GM18499 (cell line): ENCODE data around the gene RNU1-1.
"Not testable (repeated sequence)": the region's sequence is repeated elsewhere in the genome, so short reads cannot be mapped to it uniquely, and the experiment has no call there.

Experiments
- ATAC-seq: cut with Tn5 transposase; IDR thresholded peaks from one replicate; pipeline ENCODE4 v1.9.1; 2021; ENCODE audit warnings: moderate number of reproducible peaks; ENCODE audit not compliant: insufficient read depth, unreplicated experiment

RNU1-1 gene

DNA sequence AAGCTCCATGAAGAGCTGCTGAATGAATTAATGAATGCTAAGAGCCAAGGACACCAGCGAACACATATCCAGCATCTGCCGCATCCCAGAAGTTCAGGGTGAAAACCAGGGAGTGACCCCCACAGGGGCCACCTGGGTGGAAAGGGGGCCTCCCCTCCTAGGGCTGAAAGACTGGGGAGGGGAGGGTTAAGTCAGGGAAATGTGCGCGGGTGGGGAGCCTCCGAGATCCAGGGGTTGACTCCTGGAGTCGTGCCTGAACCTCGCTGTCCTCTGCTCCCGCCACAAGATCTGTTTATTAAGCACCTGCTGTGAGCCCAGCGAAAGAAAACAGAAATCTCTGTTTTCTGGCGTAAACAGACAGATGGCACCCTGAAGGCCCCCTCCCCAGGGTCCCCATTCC is 16.0 kb downstream of the RNU1-1 start:
- ATAC-seq = not testable (repeated sequence)

DNA sequence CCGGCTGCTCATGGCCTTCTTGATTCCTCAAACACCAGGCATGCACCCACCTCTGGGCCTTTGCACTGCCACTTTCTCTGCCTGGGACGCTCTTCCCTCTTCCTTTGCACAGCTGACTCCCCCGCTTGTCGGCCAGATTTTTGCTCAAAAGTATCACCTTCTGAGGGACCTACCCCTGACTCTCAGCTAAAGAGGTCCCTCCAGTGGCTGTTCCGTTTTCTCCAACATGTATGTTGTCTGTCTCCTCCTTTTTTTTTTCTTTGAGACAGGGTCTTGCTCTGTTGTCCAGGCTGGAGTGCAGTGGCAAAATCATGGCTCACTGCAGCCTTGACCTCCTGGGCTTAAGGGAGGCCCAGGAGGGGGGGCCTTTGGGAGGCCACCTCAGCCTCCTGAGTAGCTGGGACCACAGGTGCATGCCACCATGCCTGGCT is 16.6 kb downstream of the RNU1-1 start:
- ATAC-seq = not testable (repeated sequence)

DNA sequence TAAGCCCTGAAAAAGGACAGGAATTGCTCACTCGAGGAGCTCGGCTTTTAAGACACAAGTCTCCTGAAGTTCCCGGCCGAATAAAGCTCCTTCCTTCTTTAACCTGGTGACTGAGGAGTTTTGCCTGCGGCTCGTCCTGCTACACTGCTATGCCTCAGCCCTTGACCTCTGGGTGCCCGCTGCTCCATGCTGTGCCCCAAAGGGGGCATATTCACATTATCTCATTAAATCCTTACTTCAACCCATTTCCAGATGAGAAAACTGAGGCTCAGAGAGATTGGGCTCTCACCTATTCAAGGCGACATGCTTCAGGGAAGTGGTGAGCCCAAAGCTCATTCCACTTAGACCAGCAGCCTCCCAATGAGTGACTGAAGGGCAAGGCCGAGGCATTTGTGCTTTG is 20.4 kb downstream of the RNU1-1 start:
- ATAC-seq = not testable (repeated sequence)

DNA sequence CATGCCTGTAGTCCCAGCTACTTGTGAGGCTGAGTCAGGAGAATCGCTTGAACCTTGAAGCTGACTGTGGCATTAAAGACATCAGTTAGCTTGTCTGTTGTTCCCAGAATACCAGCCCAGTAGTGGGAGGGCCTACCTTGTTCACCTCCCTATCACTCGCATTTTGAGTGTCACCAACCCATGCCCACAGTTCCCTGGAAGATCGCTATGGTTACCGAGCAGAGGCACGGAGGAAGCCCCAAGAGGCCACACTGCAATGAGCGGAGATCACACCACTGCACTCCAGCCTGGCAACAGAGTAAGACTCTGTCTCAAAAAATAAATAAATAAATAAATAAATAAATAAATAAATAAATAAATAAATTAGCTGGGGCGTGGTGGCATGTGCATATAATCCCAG is 21.1 kb downstream of the RNU1-1 start:
- not testable (repeated sequence) for ATAC-seq

DNA sequence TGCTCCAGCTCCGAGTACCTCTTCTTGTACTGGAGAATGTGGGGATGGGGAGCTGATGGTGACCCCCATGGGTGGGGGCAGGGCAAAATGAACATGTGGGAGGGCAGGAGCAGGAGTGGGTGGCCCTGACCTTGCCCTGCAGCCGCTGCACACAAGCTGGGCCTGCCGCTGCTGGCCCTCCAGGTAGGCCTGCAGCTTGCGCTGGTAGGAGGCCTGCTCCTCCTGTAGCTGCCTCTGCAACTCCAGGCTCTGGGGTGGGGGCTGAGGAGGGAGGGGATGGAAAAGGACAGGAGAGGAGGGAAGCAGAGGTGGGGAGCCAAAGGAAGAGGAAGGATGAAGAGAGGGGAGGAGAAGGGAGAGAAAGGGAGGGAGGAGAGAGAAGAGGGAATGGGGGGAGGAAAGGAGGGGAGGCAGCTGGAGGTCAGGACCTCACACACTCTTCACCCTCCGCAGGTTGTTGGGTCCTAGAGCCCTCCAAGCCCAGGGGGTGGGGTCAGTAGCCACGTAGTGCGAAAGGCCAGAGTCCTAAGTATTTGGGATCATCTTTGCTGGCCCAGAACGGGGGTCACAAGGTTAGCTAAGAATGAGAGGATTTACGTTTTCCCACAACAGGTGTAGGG is 22.9 kb downstream of the RNU1-1 start:
- no peak for ATAC-seq

DNA sequence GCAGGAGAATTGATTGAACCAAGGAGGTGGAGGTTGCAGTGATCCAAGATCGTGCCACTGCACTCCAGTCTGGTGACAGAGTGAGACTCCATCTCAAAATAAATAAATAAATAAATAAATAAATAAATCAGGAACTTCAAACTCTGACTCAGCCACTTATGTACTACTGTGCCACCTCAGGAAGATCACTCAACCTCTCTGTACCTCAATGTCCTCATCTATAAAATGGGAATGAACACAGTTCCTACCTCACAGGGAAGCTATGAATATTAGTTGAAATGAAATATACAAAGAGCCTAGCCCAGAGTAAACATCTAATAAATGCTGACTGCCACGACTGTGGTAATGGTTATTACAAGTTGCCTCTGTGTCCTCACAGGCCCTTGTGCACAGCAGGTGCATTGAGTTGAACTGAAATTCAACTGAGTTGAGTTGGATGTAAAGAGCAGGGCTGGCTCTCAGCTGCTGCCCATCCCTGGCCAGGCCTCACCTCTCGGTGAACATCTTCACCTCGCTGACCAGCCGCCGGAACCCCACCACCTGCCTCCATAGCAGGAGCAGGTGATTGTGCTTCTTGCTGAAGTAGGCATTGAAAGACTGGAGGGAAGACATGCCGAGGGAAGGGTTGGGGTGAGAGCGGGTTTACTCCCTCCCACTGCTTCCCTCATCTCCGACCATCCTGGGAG is 24.7 kb downstream of the RNU1-1 start:
- not testable (repeated sequence) for ATAC-seq

DNA sequence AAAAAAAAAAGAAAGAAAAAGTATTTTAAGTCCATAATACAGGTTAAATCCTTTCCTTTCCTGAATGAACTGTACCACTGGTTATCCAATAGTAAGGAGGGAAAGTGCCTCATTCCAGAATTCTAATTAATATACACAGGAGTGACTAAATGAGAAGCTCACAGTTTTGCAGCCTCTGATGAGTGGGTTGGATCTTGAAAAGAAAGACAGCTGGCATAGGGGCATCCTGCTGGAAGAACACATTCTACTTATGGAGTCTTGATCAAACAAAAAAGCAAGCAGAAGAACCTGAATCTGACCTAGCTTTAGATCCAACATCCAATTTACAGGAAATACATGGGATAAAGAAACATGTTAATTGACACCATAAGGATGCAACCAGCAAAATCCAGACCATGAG is 27.1 kb downstream of the RNU1-1 start:
- ATAC-seq = not testable (repeated sequence)

DNA sequence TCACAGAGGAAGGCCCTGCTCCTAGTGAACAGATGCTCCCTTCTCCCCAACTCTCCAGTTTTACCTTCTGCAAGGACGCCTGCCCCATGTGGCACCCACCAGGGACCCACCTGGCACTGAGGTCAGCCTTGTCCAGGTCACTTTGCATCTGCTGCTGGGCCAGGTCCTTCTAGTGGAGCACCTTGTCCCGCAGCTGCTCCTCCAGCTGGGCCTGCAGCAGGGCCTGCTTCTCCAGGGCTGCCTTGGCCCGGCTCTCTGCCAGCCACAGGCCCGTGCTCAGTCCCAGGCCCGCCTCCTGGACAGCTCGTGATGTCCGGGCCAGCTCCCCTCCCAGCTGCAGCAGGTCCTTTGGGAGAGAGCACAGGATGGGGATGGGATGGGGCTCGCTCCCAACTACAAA is 27.8 kb downstream of the RNU1-1 start:
- not testable (repeated sequence) for ATAC-seq

DNA sequence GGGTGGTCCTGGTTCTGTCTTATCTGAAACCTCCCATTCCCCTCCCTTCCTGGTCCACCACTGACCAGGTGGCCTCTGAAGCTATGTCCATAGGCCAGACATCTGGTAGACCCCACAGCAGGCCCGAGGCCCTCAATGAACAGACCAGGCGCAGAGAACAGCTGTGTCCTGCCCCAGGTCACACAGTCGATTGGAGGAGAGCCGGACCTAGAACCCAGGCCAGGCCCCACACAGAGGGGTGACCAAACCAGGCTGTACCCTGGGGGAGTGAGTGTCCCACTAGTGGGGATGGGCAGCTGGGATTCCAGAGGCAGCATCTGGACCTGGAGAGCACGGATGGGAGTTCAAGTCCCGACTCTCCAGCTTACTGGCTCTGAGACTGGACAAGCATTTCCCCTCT is 29.2 kb downstream of the RNU1-1 start:
- ATAC-seq = no peak

DNA sequence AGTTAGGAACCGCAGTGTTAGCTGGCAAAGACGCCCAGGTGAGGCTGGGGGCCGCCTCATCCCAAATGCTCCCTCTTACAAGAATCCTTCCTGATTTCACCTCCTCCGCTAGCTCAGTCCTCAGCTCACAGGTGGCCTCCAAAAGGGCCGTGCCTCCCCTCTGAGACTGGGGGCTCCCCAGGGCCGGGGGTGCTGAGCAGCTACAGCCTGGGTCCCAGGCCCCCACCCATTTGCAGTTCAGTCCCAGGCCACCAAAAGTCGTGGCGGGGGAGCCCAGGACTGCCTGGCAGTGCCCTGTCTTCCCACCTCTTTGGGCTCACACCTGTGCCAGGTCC is 29.6 kb downstream of the RNU1-1 start:
- ATAC-seq = no peak

DNA sequence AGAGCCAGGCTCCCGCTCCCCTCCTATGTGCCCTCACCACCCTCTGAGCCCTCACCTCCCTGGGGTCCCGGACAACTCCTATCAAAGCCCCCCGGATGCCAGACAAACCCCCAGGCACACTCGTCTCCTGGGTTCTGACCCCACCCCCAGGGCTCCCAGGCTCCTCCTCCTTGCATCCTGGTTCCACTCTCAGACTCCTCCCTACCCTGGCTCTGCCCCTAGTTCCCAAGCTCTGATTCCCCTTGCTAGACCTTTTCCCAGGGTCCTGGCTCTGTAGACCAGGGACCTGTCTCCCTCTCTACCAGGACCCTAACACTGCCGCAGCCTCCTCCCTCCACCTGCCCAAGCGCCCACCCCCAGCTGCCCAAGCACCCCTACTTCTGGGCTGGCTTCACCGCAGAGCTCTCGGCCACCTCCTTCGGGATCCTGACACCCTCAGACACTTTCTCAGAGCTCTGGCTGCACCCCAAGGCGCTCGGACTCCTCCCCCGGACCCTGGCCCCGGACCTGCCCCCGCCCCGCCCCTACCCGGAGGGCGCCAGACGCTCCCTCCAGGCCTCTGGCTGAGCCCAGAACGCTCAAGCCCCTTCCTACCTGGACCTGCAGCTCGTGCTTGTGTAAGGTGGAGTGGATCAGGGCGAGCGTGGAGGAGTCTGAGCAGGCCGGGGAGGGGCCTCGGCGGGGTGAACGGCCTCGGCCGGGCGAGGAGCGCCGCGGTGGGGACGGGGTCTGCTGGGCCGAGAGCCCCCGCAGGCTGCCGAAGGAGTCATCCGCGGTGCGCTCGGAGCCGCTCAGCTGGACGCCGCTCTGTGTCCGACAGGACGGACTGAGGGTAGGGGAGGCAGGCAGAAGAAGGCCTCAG is 30.2 kb downstream of the RNU1-1 start:
- not testable (repeated sequence) for ATAC-seq

DNA sequence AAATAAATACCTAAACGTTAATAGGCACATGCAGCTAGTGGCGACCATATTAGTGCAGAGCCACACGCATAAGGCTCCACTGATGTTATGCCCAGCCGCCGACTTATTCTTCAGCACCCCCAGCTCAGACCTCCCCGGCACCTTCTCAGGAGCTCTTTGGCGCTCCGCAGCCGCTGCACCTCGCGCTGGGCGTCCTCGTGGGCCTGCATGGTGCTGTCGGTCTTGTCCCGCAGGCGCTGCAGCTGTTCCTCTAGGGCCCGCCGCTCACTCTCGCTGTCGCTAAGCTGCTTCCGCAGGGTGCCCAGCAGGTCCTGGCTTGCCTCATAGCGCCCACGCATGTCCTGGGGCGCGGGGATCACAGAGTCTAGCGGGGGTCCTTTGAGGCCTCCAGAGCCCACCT is 30.9 kb downstream of the RNU1-1 start:
- ATAC-seq = not testable (repeated sequence)

DNA sequence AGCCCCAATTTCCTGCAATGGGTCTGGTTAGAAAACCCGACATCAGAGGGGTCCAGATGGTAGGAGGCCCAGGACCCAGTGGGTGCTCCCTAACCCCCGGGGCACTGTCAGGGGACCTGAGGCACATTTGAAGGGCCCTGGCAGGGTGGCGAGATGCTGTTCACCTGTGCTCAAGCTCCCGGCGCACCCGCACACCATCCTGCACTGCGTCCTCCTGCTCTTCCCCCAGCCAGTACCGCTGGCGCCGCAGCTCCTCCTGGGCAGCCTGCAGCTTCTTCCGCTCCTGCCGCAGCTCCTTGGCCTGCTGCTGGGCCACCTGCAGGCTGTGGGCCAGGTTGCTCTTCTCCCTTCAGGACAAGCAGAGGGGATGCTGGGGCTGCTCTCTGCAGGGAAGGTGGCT is 36.0 kb downstream of the RNU1-1 start:
- no peak for ATAC-seq

DNA sequence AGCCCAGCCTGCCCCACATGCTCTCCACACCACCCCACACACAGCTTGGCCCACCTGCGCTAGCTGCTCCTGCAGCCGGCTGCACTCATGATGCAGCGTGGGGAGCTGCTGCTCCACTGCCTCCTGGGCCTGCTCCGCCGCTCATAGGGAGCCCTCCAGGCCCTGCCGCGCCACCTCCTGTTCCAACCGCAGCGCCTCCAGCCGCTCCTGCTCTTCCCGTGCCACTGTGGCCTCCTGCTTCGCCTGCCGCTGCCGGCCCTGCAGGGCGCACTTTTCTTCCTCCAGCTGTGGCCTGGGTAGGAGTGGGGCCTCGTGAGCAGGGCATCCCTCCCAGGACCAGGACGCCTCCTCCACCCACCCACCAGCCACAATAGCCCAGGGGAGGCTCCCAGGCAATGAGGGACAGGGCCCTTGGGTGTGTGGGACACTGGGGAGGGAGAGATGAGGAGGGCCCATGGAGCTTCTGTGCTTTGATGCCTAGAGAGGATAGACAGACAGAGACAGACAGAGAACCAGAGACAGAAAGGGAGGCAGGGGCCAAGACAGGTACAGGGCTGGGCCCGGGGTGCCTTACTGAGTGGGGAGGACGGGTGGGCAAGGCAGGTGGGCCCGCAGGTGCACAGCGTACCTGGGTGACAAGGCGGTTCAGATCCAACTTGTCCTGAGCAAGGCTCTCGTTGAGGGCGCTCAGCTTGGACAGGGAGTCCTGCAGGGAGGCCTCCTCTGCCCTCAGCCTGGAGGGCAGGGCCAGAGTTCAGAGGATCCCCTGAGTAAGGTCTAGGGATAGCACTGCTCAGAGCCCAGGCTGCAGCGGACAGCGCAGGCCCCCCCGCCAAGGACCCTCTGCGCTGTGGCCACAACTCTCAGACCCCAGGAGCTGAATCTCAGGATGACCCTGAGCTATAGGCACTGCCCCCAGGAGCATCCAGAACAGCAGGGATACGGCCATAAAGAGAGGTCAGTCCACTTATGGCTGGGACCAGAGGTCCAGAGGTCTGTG is 38.0 kb downstream of the RNU1-1 start:
- not testable (repeated sequence) for ATAC-seq

DNA sequence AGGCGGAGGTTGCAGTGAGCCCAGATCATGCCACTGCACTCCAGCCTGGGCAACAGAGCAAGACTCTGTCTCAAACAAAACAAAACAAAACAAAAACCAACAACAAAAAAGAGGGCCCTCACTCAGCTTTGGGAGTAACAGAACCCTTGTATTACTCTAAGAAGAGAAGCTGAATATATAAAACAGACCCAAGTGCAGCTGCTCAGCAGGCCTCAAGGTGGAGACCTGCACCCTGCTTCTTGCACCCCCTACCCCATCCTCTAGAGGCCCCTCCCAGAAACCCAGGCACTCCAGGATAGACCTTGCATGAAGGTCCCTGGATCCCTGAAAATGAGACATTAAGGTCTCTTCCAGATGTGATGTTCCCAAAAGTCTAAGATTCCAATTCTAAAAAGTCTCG is 39.2 kb downstream of the RNU1-1 start:
- not testable (repeated sequence) for ATAC-seq

DNA sequence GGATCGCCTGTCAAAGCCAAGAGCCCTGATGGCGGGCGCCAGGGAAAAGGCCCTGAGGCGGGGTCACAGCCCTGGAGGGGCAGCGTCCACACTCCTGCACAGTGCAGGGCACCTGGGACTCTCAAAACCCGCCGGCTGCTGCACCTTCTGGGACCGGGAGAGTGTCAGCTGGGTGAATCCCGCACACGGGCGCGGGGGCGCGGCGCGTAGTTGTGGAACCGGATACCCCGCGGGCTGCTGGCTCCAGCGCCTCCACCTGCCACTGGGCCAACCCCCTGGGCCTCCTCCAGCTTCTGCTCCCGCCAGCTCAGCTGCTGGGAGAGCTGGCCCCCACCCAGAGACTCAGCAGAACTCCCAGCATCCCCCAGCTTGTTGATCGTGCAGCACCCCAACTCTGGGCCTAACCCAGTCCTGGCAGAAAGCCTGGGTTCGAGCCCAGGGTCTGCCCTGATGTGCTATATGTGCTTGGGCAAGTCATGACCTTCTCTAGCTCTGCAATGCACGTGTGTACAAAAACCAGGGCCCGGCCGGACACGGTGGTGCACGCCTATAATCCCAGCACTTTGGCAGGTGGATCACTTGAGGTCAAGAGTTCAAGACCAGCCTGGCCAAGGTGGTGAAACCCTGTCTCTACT is 39.8 kb downstream of the RNU1-1 start:
- ATAC-seq = no peak

DNA sequence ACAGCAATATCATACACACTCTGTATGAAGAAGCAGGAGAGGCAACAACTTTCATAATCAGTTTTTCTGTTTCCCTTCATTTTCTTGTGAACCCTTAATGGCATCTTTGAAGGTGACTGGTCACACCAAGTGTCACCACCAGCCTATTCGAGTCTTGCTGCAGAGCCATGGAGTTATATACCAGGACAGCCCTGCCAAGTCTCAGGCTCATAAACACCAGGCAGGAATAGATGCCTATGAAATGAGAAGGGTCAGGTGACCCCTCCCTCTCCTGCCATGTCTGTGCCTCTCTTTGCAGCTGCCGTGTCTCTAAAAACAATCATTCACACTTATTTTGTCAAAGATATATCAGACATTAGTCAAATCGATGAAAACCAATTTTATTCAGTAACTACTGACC is 45.5 kb downstream of the RNU1-1 start:
- no peak for ATAC-seq

DNA sequence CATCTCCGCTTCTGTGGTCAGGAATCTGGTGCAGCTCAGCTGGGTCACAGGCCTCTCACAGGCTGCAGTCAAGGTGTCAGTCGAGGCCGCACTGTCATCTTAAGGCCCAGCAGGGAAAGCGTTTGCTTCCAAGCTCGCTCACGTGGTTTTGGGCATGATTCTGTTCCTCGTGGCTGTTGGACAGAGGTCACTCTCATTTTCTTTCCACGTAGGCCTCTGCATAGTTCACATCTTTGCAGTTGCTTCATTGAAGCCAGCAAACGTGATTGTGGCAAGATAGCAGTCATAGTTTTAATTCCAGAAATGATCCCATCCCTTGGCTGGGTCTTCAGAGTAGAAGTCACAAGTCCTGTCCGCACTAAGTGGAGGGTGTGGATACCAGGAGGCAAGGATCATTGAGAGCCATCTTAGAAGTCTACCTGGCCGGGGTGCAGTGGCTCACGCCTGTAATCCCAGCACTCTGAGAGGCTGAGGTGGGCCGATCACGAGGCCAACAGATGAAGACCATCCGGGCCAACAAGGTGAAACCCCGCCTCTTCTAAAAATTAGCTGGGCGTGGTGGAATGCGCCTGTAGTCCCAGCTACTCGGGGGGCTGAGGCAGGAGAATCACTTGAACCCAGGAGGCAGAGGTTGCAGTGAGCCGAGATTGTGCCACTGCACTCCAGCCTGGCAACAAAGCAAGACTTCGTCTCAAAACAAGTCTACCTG is 49.0 kb downstream of the RNU1-1 start:
- no peak for ATAC-seq
